GM12878 (cell line): Measurements from ENCODE around the gene PPP3CB. TPM values are rescaled to one million over a fixed set of nuclear protein-coding genes. Genes with fewer than 3 reads are reported as not detected.

Source experiments
- ATAC-seq: fragments of 200-7000 bp; cut with Tn5 transposase; 3 replicates; pipeline ENCODE4 v1.9.1; 2020; ENCODE audit warnings: mild to moderate bottlenecking, moderate library complexity
- BruUV-seq: library from RNA; stranded (reverse); fragments of 400-500 nt; replicated peaks from 2 replicates; lab custom pipeline; 2021; lab: Mats Ljungman, UMichigan
- CTCF ChIA-PET: fragments of 300-600 bp; sonication (Branson Sonifier 250); formaldehyde crosslinking; extraction: SDS; loops from one replicate; lab custom pipeline; 2021; ENCODE audit warnings: inconsistent platforms; lab: Yijun Ruan, JAX
- POLR2A ChIA-PET: fragments of 350-600 bp; formaldehyde crosslinking; extraction: SDS; loops from one replicate; lab custom pipeline; 2021; ENCODE audit warnings: inconsistent platforms; lab: Charles Lee
- RAD21 ChIA-PET: fragments of 300-600 bp; sonication (Branson Sonifier 250); formaldehyde crosslinking; loops from one replicate; lab custom pipeline; 2023; ENCODE audit warnings: antibody characterized with exemption; ENCODE audit not compliant: unreplicated experiment; lab: Charles Lee
- SMC1A ChIA-PET: fragments of 300-600 bp; sonication (Branson Sonifier 250); formaldehyde crosslinking; loops from one replicate; lab custom pipeline; 2023; ENCODE audit not compliant: unreplicated experiment, uncharacterized antibody; lab: Charles Lee
- DNase-seq: peaks from one replicate; pipeline ENCODE4 v3.0.0-alpha.2; 2011; ENCODE audit warnings: low read depth, low spot score
- FAIRE-seq: peaks from 3 replicates; lab custom pipeline; 2011; peaks lifted over from hg19 to GRCh38; lab: Jason Lieb, UNC
- H2AFZ ChIP-seq: 2 replicates; pipeline ENCODE4 v1.6.0; 2011; ENCODE audit warnings: low read depth, low read length, control low read depth; ENCODE audit not compliant: control insufficient read depth
- H3K27ac ChIP-seq: 2 replicates; pipeline ENCODE4 v1.5.1; 2011; ENCODE audit warnings: control low read depth; ENCODE audit not compliant: control insufficient read depth, insufficient read depth
- H3K27me3 ChIP-seq, 2 experiments: replicated peaks in 1 of 2; 2 replicates each; pipeline versions ENCODE4 v1.6.0 to v1.6.1; 2011; ENCODE audit warnings: low read length in 1 of 2; ENCODE audit not compliant: control insufficient read depth in 2 of 2, insufficient read depth in 2 of 2
- H3K36me3 ChIP-seq, 2 experiments: 2 replicates each; pipeline ENCODE4 v1.5.1; 2011; ENCODE audit warnings: low read length in 1 of 2; ENCODE audit not compliant: control insufficient read depth in 2 of 2, insufficient read depth in 2 of 2
- H3K4me1 ChIP-seq: 2 replicates; pipeline ENCODE4 v1.6.1; 2011; ENCODE audit warnings: mild to moderate bottlenecking, low read length, moderate library complexity, mixed read lengths; ENCODE audit not compliant: control insufficient read depth, insufficient read depth
- H3K4me2 ChIP-seq: 2 replicates; pipeline ENCODE4 v1.6.0; 2011; ENCODE audit warnings: control low read depth; ENCODE audit not compliant: control insufficient read depth, insufficient read depth
- H3K4me3 ChIP-seq: fragments of 200-600 bp; sonication (generic); 2 replicates; pipeline ENCODE4 v1.5.1; 2016
- H3K79me2 ChIP-seq: 2 replicates; pipeline ENCODE4 v1.6.0; 2011; ENCODE audit warnings: low read length; ENCODE audit not compliant: control insufficient read depth, insufficient read depth
- H3K9ac ChIP-seq: 2 replicates; pipeline ENCODE4 v1.8.0; 2011; ENCODE audit warnings: low read length, control low read depth, mixed read lengths; ENCODE audit not compliant: control insufficient read depth, insufficient read depth
- H3K9me3 ChIP-seq: replicated peaks from 3 replicates; pipeline ENCODE4 v1.5.1; 2011; ENCODE audit warnings: mild to moderate bottlenecking, low read length; ENCODE audit not compliant: control insufficient read depth, insufficient read depth
- H4K20me1 ChIP-seq: 2 replicates; pipeline ENCODE4 v1.6.0; 2011; ENCODE audit not compliant: control insufficient read depth, insufficient read depth
- ATF3 ChIP-seq: IDR thresholded peaks from 2 replicates; pipeline ENCODE4 v1.6.1; 2011; ENCODE audit warnings: low read depth, mild to moderate bottlenecking, low read length, moderate library complexity, borderline replicate concordance; ENCODE audit errors: extremely low read depth
- ATF7 ChIP-seq: fragments of 450-650 bp; IDR thresholded peaks from 2 replicates; pipeline ENCODE4 v1.6.1; 2016; ENCODE audit warnings: low read depth, mild to moderate bottlenecking
- BRCA1 ChIP-seq: IDR thresholded peaks from 2 replicates; pipeline ENCODE4 v1.6.1; 2011; ENCODE audit warnings: low read depth, low read length, improper control_type of control experiment
- E4F1 ChIP-seq: fragments of 450-650 bp; IDR thresholded peaks from 2 replicates; pipeline ENCODE4 v1.6.1; 2018; ENCODE audit warnings: borderline replicate concordance, mild to moderate bottlenecking; ENCODE audit not compliant: partially characterized antibody
- EP300 ChIP-seq, 2 experiments: fragments of 150-350 bp in 1 of 2; IDR thresholded peaks; 2 replicates each; pipeline ENCODE4 v1.6.1; 2011 to 2012; ENCODE audit warnings: low read depth in 2 of 2, low read length in 2 of 2, borderline replicate concordance in 1 of 2, improper control_type of control experiment in 1 of 2, inconsistent platforms in 1 of 2; ENCODE audit not compliant: control insufficient read depth in 1 of 2
- FOS ChIP-seq: IDR thresholded peaks from 3 replicates; pipeline ENCODE4 v1.6.1; 2011; ENCODE audit warnings: borderline replicate concordance; ENCODE audit not compliant: insufficient read length; ENCODE audit errors: extremely low read depth
- HDGF ChIP-seq: fragments of 450-650 bp; IDR thresholded peaks from 2 replicates; pipeline ENCODE4 v1.6.1; 2016; ENCODE audit warnings: antibody characterized with exemption
- JUND ChIP-seq: IDR thresholded peaks from 2 replicates; pipeline ENCODE4 v1.6.1; 2012; ENCODE audit warnings: low read depth, mild to moderate bottlenecking, low read length, improper control_type of control experiment, moderate library complexity
- NFYA ChIP-seq: IDR thresholded peaks from 2 replicates; pipeline ENCODE4 v1.6.1; 2011; ENCODE audit warnings: low read depth, mild to moderate bottlenecking, low read length, improper control_type of control experiment, borderline replicate concordance
- NR2C1 ChIP-seq: fragments of 450-650 bp; IDR thresholded peaks from 2 replicates; pipeline ENCODE4 v1.6.1; 2017; ENCODE audit warnings: antibody characterized with exemption, mild to moderate bottlenecking, moderate library complexity
- RAD51 ChIP-seq: fragments of 450-650 bp; IDR thresholded peaks from 2 replicates; pipeline ENCODE4 v1.6.1; 2016; ENCODE audit warnings: moderate library complexity, mild to moderate bottlenecking, inconsistent platforms
- SPI1 ChIP-seq: IDR thresholded peaks from 2 replicates; pipeline ENCODE4 v1.6.1; 2011; ENCODE audit warnings: low read depth, mild to moderate bottlenecking, low read length, moderate library complexity, borderline replicate concordance; ENCODE audit not compliant: insufficient read depth
- SREBF1 ChIP-seq: IDR thresholded peaks from 2 replicates; pipeline ENCODE4 v1.6.1; 2012; ENCODE audit warnings: mild to moderate bottlenecking, low read length
- SREBF2 ChIP-seq: IDR thresholded peaks from 2 replicates; pipeline ENCODE4 v1.6.1; 2012; ENCODE audit warnings: mild to moderate bottlenecking, low read length
- TCF12 ChIP-seq: IDR thresholded peaks from 2 replicates; pipeline ENCODE4 v1.6.1; 2011; ENCODE audit warnings: low read depth, mild to moderate bottlenecking, low read length
- YY1 ChIP-seq: IDR thresholded peaks from 2 replicates; pipeline ENCODE4 v1.6.1; 2011; ENCODE audit warnings: low read depth, mild to moderate bottlenecking, low read length
- WGBS: methylation state at CpG from one replicate; pipeline ENCODE4 v1.1.6; 2016; ENCODE audit warnings: low lambda C conversion rate; ENCODE audit not compliant: insufficient replicate concordance, insufficient coverage; ENCODE audit errors: missing lambda C conversion rate; 5-methylcytosine and 5-hydroxymethylcytosine counted together
- in situ Hi-C: fragments of 300-500 bp; cut with MboI; formaldehyde crosslinking; loops from 9 replicates; pipeline ENCODE4 v1.14.3; 2018; ENCODE audit warnings: mixed read lengths
- intact Hi-C: fragments of 100-400 bp; cut with micrococcal nuclease; formaldehyde crosslinking; loops from one replicate; pipeline ENCODE4 v1.14.2; 2022; ENCODE audit not compliant: unreplicated experiment
- polyA plus RNA-seq, 11 experiments: library from polyadenylated mRNA; depleted of rRNA in 4 of 11; unstranded in 6 of 11; stranded (reverse) in 5 of 11; fragments of >200 nt; fragmentation: Nextera tagmentation in 4 of 11; fragmentation: Illumina TruSeq in 1 of 11; extraction: Ambion mirVana in 4 of 11; extraction: Trizol in 1 of 11; gene quantifications; 1 replicate in 1 of 11; 2 replicates in 10 of 11; pipeline versions ENCODE4 v1.2.1 to v1.2.3, GENCODE V29; 2011 to 2016; ENCODE audit warnings: inconsistent platforms in 2 of 11, missing spikeins in 2 of 11, low read depth in 1 of 11
- total RNA-seq, 4 experiments: library from RNA; depleted of rRNA in 3 of 4; stranded (reverse); fragments of >200 nt in 3 of 4; fragmentation: Illumina TruSeq in 1 of 4; extraction: Trizol in 1 of 4; gene quantifications; 2 replicates each; pipeline versions ENCODE4 v1.2.1 to v1.2.3, GENCODE V29; 2013 to 2021
- TF ChIP-seq, protein P1 (sequence below): fragments of 450-650 bp; IDR thresholded peaks from 2 replicates; pipeline ENCODE4 v1.6.1; 2016; ENCODE audit warnings: mild to moderate bottlenecking

PPP3CB gene
- total and polyA plus RNA-seq, 10 of the 15 experiments (the other 5 are each of a cell fraction or from before 2014, with no cell fraction given): 11.4 to 46.4 (median 19.3) TPM

- no peak for DNase-seq
- no peaks in the 10 kb centered on the region for H3K27me3 ChIP-seq
- no peaks in the 10 kb centered on the region for H4K20me1 ChIP-seq
- H2AFZ ChIP-seq: no peak overlapping the region
- CTCF ChIA-PET: no interaction called here
- H3K9ac ChIP-seq: no peak overlapping the region
- SMC1A ChIA-PET: no interaction called here
- in situ Hi-C loops (no loop called here), intact Hi-C loops (no loop called here)
- ATAC-seq: no peak
- no peak for TF ChIP-seq RAD51
- TF ChIP-seq, protein P1, sequence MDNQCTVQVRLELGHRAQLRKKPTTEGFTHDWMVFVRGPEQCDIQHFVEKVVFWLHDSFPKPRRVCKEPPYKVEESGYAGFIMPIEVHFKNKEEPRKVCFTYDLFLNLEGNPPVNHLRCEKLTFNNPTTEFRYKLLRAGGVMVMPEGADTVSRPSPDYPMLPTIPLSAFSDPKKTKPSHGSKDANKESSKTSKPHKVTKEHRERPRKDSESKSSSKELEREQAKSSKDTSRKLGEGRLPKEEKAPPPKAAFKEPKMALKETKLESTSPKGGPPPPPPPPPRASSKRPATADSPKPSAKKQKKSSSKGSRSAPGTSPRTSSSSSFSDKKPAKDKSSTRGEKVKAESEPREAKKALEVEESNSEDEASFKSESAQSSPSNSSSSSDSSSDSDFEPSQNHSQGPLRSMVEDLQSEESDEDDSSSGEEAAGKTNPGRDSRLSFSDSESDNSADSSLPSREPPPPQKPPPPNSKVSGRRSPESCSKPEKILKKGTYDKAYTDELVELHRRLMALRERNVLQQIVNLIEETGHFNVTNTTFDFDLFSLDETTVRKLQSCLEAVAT: no peak
- no peak for TF ChIP-seq YY1
- TF ChIP-seq SREBF1: no peak
- no peak for TF ChIP-seq SPI1
- TF ChIP-seq JUND: no peak
- no peak for TF ChIP-seq BRCA1
- no peak for TF ChIP-seq SREBF2
- TF ChIP-seq NR2C1: no peak
- no peak for TF ChIP-seq HDGF
- TF ChIP-seq ATF7: no peak
- TF ChIP-seq FOS: no peak
- no peak for TF ChIP-seq NFYA
- no peak for TF ChIP-seq EP300 (IDR thresholded peaks at IDR 0.05; ENCODE audit: borderline replicate concordance in 1 of 2, control insufficient read depth in 1 of 2, low read depth in 2 of 2, low read length in 2 of 2)
- TF ChIP-seq TCF12: no peak
- no peak for TF ChIP-seq E4F1
- TF ChIP-seq ATF3: no peak
- POLR2A ChIA-PET: no interaction called here
- BruUV-seq: TSS peak; percentile 5
- H3K4me2 ChIP-seq: no peak overlapping the region
- H3K79me2 ChIP-seq: no peaks in the 10 kb centered on the region
- H3K36me3 ChIP-seq: peaks cover 2 to 30% of the 10 kb centered on the region in 2 experiments
- no peaks in the 10 kb centered on the region for H3K9me3 ChIP-seq
- RAD21 ChIA-PET: no interaction called here
- 86% methylated on average over 4 of the region's 4 CpGs for WGBS
- FAIRE-seq: peak; percentile 13
- no peaks in the 10 kb centered on the region for H3K4me1 ChIP-seq
- no peak overlapping the region for H3K27ac ChIP-seq
- H3K4me3 ChIP-seq: no peak overlapping the region
Measured at GRCh38 chr10:73388228-73388627, 107.6 kb downstream of the PPP3CB start.
